Neural progenitor cell (in vitro differentiated cells): Measurements from ENCODE around the gene TRIM66. TPM values are rescaled to one million over a fixed set of nuclear protein-coding genes. Genes with fewer than 3 reads are reported as not detected.
A peak's percentile ranks its signal among the peaks of the same experiment; 100 is the strongest.

Source experiments
- DNase-seq: peaks from one replicate; pipeline ENCODE4 v3.0.0-alpha.2; 2016; ENCODE audit warnings: low spot score
- H2AFZ ChIP-seq: fragments of 200-600 bp; sonication (generic); replicated peaks from 2 replicates; pipeline ENCODE4 v1.6.1; 2016; ENCODE audit warnings: antibody characterized with exemption
- H3F3A ChIP-seq: fragments of 200-600 bp; sonication (generic); 2 replicates; pipeline ENCODE4 v1.6.1; 2016; ENCODE audit warnings: antibody characterized with exemption, low read depth
- H3K27ac ChIP-seq: fragments of 200-600 bp; sonication (generic); 2 replicates; pipeline ENCODE4 v1.5.1; 2016; ENCODE audit warnings: mild to moderate bottlenecking
- H3K27me3 ChIP-seq: fragments of 200-600 bp; sonication (generic); 2 replicates; pipeline ENCODE4 v1.6.1; 2016; ENCODE audit warnings: mild to moderate bottlenecking, moderate library complexity
- H3K36me3 ChIP-seq: fragments of 200-600 bp; sonication (generic); 2 replicates; pipeline ENCODE4 v1.5.1; 2016
- H3K4me1 ChIP-seq: fragments of 200-600 bp; sonication (generic); 2 replicates; pipeline ENCODE4 v1.6.1; 2016; ENCODE audit warnings: mixed run types
- H3K4me2 ChIP-seq: fragments of 200-600 bp; sonication (generic); 2 replicates; pipeline ENCODE4 v1.6.1; 2016
- H3K4me3 ChIP-seq: fragments of 200-600 bp; sonication (generic); 2 replicates; pipeline ENCODE4 v1.5.1; 2016
- H3K79me2 ChIP-seq: fragments of 200-600 bp; sonication (generic); 2 replicates; pipeline ENCODE4 v1.6.1; 2016; ENCODE audit warnings: low read depth
- H3K9ac ChIP-seq: fragments of 200-600 bp; sonication (generic); 2 replicates; pipeline ENCODE4 v1.6.1; 2016
- H3K9me3 ChIP-seq: fragments of 200-600 bp; sonication (generic); 2 replicates; pipeline ENCODE4 v1.5.1; 2016; ENCODE audit warnings: low read depth
- H4K20me1 ChIP-seq: fragments of 200-600 bp; sonication (generic); 2 replicates; pipeline ENCODE4 v1.6.1; 2016; ENCODE audit warnings: low read depth
- H3K27ac Mint-ChIP-seq: 3 replicates; pipeline ENCODE4 v1.8.0; 2021; ENCODE audit warnings: mixed read lengths
- H3K27me3 Mint-ChIP-seq: 2 replicates; pipeline ENCODE4 v1.8.0; 2022; ENCODE audit warnings: low read depth, mild to moderate bottlenecking, inconsistent platforms, moderate library complexity, mixed read lengths; ENCODE audit not compliant: insufficient read depth
- H3K36me3 Mint-ChIP-seq: 3 replicates; pipeline ENCODE4 v1.8.0; 2021; ENCODE audit warnings: mixed read lengths
- H3K4me1 Mint-ChIP-seq: 3 replicates; pipeline ENCODE4 v1.8.0; 2021; ENCODE audit warnings: mixed read lengths
- H3K4me3 Mint-ChIP-seq: 3 replicates; pipeline ENCODE4 v1.8.0; 2021; ENCODE audit warnings: mild to moderate bottlenecking, moderate library complexity, mixed read lengths
- H3K9me3 Mint-ChIP-seq: 3 replicates; pipeline ENCODE4 v1.8.0; 2020; ENCODE audit warnings: mixed read lengths
- CTCF ChIP-seq: fragments of 200-600 bp; sonication (generic); IDR thresholded peaks from 2 replicates; pipeline ENCODE4 v1.5.1; 2017; ENCODE audit warnings: antibody characterized with exemption, mild to moderate bottlenecking
- EZH2 ChIP-seq: fragments of 200-600 bp; sonication (generic); IDR thresholded peaks from 2 replicates; pipeline ENCODE4 v1.6.1; 2017; ENCODE audit warnings: antibody characterized with exemption, mild to moderate bottlenecking, moderate library complexity
- EZH2phosphoT487 ChIP-seq: fragments of 200-600 bp; sonication (generic); IDR thresholded peaks from 2 replicates; pipeline ENCODE4 v1.6.1; 2017; ENCODE audit warnings: antibody characterized with exemption
- total RNA-seq: library from RNA; depleted of rRNA; stranded (reverse); fragments of >200 nt; gene quantifications from 2 replicates; pipeline ENCODE4 v1.2.3, GENCODE V29; 2015; ENCODE audit warnings: low replicate concordance

The TRIM66 gene
- total RNA-seq, 1 donor from 2014 or later: 0.95 TPM

DNA sequence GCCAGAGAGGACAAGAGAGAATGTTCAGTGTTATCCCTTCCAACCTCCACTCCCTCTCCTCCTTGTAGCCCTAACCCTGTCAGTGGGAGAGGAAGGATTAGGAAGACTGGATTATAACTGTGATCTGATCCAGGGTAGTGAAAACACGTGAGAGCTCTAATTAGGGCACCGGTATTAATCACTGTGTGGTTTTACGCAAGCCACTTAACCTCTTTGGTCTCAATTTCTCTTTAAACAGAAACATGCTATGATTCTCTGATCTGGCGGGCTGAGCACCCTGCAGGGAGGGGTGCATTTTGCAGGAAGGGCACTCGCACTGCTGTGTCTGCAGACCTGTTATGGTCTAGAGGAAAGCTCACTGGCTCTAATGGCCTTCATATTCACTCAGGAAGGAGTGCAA is 11.7 kb upstream of the TRIM66 start:
- peaks cover 27% of the 10 kb centered on the region for H3F3A ChIP-seq
- no peak for DNase-seq
- H3K4me1 ChIP-seq: peaks cover 21% of the 10 kb centered on the region
- H3K36me3 ChIP-seq: no peaks in the 10 kb centered on the region
- peak overlapping the region; percentile 60 for H3K27ac Mint-ChIP-seq
- peaks cover 60% of the 10 kb centered on the region for H3K36me3 Mint-ChIP-seq
- no peak overlapping the region for H2AFZ ChIP-seq
- H3K9me3 ChIP-seq: no peaks in the 10 kb centered on the region
- H3K27me3 Mint-ChIP-seq: peaks cover 2% of the 10 kb centered on the region
- H3K27ac ChIP-seq: no peak overlapping the region
- no peak overlapping the region for H3K9ac ChIP-seq
- H3K4me3 Mint-ChIP-seq: no peak overlapping the region
- no peak overlapping the region for H3K4me3 ChIP-seq
- TF ChIP-seq EZH2 (no peak), CTCF (no peak), EZH2phosphoT487 (no peak)
- no peaks in the 10 kb centered on the region for H3K9me3 Mint-ChIP-seq
- H3K4me2 ChIP-seq: no peak overlapping the region
- H4K20me1 ChIP-seq: peaks cover 11% of the 10 kb centered on the region
- peaks cover 24% of the 10 kb centered on the region for H3K4me1 Mint-ChIP-seq
- H3K27me3 ChIP-seq: no peaks in the 10 kb centered on the region
- peaks cover 26% of the 10 kb centered on the region for H3K79me2 ChIP-seq

GRCh38 chr11:8693555-8693954 is 11.1 kb upstream of the TRIM66 start:
- Histone ChIP-seq H3K36me3 (no peaks in the 10 kb centered on the region), H3K79me2 (peaks cover 26% of the 10 kb centered on the region), H3K9ac (no peak overlapping the region), H3K4me3 (no peak overlapping the region), H3K4me1 (peaks cover 15% of the 10 kb centered on the region), H4K20me1 (peaks cover 5% of the 10 kb centered on the region), H3K27me3 (no peaks in the 10 kb centered on the region), H3K9me3 (no peaks in the 10 kb centered on the region), H3F3A (peaks cover 25% of the 10 kb centered on the region), H3K4me2 (no peak overlapping the region), H3K27ac (no peak overlapping the region), H2AFZ (no peak overlapping the region)
- TF ChIP-seq CTCF (no peak), EZH2phosphoT487 (no peak), EZH2 (no peak)
- peaks cover 56% of the 10 kb centered on the region for H3K36me3 Mint-ChIP-seq
- no peak for DNase-seq
- no peaks in the 10 kb centered on the region for H3K9me3 Mint-ChIP-seq
- peaks cover under 1% of the 10 kb centered on the region for H3K27me3 Mint-ChIP-seq
- H3K4me1 Mint-ChIP-seq: peaks cover 24% of the 10 kb centered on the region
- no peak overlapping the region for H3K4me3 Mint-ChIP-seq
- H3K27ac Mint-ChIP-seq: peak overlapping the region; percentile 60

- no peaks in the 10 kb centered on the region for H3K27me3 ChIP-seq
- H2AFZ ChIP-seq: no peak overlapping the region
- DNase-seq: no peak
- H4K20me1 ChIP-seq: peaks cover under 1% of the 10 kb centered on the region
- peaks cover 52% of the 10 kb centered on the region for H3K36me3 Mint-ChIP-seq
- no peak overlapping the region for H3K4me3 ChIP-seq
- no peak overlapping the region for H3K4me2 ChIP-seq
- H3K4me3 Mint-ChIP-seq: no peak overlapping the region
- H3K27ac Mint-ChIP-seq: no peak overlapping the region
- peaks cover 28% of the 10 kb centered on the region for H3K4me1 Mint-ChIP-seq
- H3K9me3 Mint-ChIP-seq: no peaks in the 10 kb centered on the region
- peaks cover 26% of the 10 kb centered on the region for H3K79me2 ChIP-seq
- peaks cover 25% of the 10 kb centered on the region for H3F3A ChIP-seq
- peaks cover 16% of the 10 kb centered on the region for H3K4me1 ChIP-seq
- H3K27ac ChIP-seq: no peak overlapping the region
- TF ChIP-seq CTCF (no peak), EZH2 (no peak), EZH2phosphoT487 (no peak)
- no peaks in the 10 kb centered on the region for H3K9me3 ChIP-seq
- H3K36me3 ChIP-seq: no peaks in the 10 kb centered on the region
- H3K9ac ChIP-seq: no peak overlapping the region
- H3K27me3 Mint-ChIP-seq: no peaks in the 10 kb centered on the region
These were observed 10.6 kb upstream of the TRIM66 start for GRCh38 chr11:8693010-8693551.
